Measurements from ENCODE around the gene KCNK4.

Gene KCNK4

DNA sequence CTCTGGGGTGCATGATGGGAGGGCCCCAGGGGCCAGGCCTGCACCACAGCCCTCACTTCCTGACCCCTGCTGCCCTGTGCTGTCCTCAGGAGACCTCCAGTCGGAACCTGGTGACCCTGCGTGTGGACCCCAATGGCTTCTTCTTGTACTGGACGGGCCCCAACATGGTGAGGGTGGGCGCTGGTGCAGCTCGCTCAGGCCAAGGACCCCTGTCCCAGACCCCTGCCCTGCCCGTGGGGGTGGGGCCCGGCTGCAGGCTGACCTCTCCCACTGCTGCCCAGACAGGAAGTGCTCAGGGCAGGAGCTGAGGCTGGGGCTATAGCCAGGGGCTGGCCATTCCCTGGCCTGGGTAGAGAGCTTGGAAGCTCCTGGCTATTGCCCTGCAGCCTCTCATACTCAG lies 36.8 kb upstream of the KCNK4 start:
- DNase-seq, result no peak

GRCh38 chr11:64255135-64256128 lies 35.7 kb upstream of the KCNK4 start:
- DNase-seq, result no peak

DNA sequence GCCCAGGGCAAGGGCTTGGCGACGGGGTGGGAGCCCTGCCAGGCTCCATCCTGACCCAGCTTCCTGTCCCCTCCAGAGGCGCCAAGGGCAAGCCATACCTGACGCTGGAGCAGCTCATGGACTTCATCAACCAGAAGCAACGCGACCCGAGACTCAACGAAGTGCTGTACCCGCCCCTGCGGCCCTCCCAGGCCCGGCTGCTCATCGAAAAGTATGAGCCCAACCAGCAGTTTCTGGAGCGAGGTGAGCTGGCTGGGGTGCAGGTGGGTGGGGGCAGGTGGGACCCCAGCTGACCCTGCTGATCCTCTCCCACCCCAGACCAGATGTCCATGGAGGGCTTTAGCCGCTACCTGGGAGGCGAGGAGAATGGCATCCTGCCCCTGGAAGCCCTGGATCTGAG lies 34.8 kb upstream of the KCNK4 start:
- DNase-seq, result no peak

DNA sequence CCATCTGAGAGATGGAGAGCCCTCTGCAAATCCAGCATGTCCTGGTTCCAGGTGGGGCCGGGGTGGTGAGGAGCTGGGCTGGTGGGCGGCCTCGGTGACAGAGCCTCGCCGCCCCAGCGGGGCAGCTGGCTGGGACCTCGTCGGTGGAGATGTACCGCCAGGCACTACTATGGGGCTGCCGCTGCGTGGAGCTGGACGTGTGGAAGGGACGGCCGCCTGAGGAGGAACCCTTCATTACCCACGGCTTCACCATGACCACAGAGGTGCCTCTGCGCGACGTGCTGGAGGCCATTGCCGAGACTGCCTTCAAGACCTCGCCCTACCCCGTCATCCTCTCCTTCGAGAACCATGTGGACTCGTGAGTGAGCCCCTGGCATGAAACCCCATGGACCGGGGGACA lies 32.7 kb upstream of the KCNK4 start:
- no peak for DNase-seq

DNA sequence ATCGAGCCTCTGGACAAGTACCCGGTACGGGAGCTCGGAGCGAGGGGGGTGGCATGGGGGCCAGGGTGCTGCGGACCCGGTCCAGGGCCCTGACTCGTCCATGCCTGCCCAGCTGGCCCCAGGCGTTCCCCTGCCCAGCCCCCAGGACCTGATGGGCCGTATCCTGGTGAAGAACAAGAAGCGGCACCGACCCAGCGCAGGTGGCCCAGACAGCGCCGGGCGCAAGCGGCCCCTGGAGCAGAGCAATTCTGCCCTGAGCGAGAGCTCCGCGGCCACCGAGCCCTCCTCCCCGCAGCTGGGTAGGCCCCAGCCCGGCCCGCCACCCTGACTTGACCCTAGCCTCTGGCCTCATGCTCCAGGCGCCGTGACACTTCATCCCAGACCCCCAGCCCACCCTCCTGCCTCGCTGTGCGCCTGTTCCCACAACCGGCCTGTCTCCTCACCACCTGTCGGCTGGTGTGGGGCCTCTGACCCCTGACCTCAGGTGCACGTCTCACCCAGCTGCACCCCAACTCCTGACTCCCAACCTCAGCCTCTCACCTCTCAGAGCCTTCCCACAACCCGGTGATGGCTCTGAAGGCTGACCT lies 32.1 kb upstream of the KCNK4 start:
- DNase-seq, result no peak

DNA sequence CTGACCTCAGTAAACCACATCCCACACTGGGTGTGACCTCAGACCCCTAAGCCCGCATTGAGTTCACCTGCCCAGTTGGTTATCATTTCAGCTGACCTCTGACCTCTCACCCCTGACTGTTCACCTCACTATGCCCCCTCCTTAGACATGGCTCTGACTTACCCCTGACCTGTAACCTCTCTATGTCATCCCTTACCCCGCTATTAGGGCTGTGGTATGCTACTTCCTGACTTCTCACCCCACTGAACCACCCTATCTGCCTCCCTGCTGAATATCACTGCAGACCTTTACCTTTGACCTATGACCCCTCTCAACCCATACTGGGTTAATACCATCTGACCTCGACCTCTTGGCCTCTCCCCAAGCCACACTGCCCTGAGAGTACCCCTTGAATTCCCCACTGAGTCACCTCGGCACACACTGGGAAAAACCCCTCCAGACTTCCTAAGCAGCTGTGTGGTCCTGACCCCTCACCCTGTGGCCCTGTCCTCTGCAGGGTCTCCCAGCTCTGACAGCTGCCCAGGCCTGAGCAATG lies 31.5 kb upstream of the KCNK4 start:
- no peak for DNase-seq

DNA sequence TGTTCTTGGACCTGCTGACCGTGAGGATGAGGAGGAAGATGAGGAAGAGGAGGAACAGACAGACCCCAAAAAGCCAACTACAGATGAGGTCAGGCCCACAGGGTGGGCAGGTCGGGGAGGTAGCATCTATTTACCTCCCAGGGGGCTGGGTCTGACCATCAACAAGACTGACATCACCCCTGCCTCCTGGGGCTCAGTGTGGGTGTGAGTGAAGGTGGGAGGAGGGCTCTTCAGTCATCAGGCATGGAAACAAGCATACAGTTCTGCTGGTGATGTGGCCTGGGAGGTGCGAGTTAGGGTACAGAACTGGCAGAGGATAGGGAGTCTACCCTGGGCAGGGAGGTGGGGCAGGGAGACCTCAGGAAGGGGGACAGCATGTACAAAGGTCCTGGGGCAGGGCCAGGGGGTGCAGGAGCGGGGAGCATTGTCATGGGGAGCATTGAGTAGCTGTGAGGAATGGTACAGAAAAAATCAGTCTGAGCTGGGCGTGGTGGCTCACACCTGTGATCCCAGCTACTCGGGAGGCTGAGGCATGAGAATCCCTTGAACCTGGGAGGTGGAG lies 30.9 kb upstream of the KCNK4 start:
- no peak for DNase-seq

DNA sequence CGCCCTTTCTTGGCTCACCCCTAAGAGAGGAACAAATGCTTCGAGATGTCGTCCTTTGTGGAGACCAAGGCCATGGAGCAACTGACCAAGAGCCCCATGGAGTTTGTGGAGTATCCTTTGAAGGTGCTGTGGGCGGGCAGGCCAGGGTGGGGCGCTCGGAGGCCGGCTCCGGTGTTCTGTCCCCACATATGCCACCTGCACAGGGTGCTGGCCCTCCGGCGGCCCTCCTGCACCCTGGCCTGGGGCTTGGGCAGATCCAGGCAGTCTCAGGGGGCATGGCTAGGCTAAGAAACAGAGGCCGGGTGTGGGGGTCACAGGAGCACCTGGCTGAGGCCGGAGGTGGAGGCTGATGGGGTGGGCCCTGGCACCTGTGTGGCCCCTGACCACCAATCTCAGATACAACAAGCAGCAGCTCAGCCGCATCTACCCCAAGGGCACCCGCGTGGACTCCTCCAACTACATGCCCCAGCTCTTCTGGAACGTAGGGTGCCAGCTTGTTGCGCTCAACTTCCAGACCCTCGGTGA lies 29.5 kb upstream of the KCNK4 start:
- no peak for DNase-seq

- no peak for DNase-seq
Measured at GRCh38 chr11:64262271-64263002, 28.7 kb upstream of the KCNK4 start.

GRCh38 chr11:64263021-64263946 lies 27.8 kb upstream of the KCNK4 start:
- DNase-seq, result no peak

- no peak for DNase-seq
Measured at GRCh38 chr11:64263947-64264317, 27.2 kb upstream of the KCNK4 start.

- DNase-seq, result no peak
Measured at GRCh38 chr11:64264371-64264852, 26.7 kb upstream of the KCNK4 start.

- DNase-seq, result no peak
Measured at GRCh38 chr11:64265176-64266160, 25.6 kb upstream of the KCNK4 start.

- DNase-seq, result no peak
Measured at GRCh38 chr11:64266339-64266738, 24.8 kb upstream of the KCNK4 start.

DNA sequence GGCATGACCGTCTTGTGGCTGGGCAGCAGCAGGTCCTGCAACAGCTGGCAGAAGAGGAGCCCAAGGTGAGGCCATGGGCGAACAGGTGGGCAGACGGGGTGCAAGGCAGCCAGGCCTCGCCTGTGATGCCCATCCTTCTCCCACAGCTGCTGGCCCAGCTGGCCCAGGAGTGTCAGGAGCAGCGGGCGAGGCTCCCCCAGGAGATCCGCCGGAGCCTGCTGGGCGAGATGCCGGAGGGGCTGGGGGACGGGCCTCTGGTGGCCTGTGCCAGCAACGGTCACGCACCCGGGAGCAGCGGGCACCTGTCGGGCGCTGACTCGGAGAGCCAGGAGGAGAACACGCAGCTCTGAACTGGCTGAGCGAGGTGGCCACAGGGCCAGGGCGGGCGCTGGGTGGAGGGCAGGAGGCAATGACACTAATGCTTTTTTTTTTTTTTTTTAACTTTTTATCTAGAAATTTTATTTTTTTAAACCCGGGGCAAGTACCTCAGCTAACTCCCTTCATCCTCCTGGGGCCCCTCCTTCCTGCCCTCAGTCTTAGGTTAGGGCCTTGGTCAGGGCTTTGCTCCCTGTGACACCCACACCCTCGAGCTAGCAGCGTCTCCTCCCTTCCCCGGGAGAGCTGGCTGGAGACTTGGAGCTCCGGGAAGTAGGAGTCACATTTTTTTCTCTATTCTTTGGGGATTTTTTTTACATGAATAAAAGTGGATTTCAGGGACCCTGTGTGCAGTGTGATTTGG lies 23.7 kb upstream of the KCNK4 start:
- no peak for DNase-seq

DNA sequence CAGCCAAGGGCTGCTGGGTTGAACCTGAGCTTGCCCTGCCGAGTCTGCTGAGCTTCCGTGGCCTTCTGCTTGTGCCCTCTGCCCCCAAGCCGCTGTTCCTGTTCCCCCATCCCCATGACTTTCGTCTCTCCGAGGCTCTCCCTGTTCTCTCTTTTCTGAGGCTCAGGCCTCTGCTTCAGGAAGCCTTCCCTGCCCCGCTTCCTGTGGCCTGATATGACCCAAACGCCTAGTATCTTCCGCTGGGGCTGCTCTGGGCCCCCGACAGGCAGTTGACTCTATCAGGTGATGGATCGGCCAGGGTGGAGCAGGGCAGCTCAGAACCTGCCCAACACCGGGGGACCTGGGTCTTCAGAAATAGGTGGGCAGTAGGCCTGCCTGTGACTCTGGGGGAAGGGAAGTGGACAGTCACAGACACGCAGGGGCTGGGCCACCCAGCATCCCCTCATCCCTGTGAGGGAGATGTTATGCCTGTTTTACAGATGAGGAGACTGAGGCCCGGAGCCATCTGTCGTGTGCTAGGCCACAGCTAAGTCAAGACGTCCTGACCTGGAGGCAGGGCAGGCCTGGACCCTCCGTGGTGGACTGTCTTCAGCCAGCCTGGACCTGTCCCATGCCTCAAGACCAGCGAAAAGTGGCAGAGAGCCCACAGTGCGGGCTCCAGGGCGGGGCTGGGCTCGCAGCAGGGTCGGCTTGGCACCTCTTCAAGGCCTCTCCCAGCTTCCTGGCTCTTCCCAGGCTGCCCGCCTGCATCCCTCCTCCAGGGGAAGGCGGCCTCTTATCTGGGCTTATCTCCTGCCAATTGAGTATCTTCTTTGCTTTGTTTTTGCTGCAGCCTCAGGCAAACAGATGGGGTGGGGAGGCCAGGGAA lies 22.8 kb upstream of the KCNK4 start:
- no peak for DNase-seq

- no peak for DNase-seq
Measured at GRCh38 chr11:64268893-64269539, 22.1 kb upstream of the KCNK4 start.
